PC-3 (cell line): ENCODE data around the gene NKX2-3.

Source experiments
- EZH2phosphoT487 ChIP-seq: fragments of 300-600 bp; sonication (generic); IDR thresholded peaks from 2 replicates; pipeline ENCODE4 v1.6.1; 2018; ENCODE audit warnings: mild to moderate bottlenecking, antibody characterized with exemption, low read length, borderline replicate concordance
- TF ChIP-seq, protein P1 (sequence below): fragments of 300-600 bp; sonication (generic); conservative IDR thresholded peaks from 2 replicates; pipeline ENCODE4 v1.5.1; 2017; ENCODE audit warnings: antibody characterized with exemption, low read depth, mild to moderate bottlenecking, low read length

DNA sequence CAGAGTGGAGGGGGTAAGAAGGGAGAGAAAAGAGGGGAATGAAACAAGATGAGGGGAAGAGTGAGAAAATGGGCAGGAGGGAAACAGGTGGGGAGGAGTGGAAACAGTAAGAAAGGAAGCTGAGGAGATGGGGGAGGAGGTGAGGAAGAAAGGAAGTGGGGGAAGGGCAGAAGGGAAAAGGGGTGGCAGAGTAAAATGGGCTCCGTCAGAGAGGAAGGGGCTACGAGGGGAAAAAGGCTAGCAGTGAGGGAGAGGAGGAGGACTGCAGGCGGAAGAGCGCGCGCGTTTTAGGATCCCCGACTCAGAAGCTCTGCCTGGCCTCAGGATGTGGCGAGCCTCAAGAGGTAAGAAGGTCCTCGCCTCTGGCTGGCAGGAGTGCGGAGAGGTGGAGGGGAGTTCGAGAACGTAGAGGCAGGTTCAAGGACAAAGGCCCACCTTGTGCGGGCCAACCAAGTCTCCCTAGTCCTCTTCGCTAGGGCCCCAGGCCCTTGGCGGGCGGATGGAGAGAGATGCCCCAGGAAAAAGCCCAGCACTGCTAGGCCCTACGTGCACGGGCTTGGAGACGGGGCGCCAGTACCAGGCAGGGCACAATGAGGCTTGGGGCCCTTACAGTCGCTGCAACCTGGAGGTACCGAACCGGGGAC is 5.8 kb upstream of the NKX2-3 start:
- TF ChIP-seq, protein P1, sequence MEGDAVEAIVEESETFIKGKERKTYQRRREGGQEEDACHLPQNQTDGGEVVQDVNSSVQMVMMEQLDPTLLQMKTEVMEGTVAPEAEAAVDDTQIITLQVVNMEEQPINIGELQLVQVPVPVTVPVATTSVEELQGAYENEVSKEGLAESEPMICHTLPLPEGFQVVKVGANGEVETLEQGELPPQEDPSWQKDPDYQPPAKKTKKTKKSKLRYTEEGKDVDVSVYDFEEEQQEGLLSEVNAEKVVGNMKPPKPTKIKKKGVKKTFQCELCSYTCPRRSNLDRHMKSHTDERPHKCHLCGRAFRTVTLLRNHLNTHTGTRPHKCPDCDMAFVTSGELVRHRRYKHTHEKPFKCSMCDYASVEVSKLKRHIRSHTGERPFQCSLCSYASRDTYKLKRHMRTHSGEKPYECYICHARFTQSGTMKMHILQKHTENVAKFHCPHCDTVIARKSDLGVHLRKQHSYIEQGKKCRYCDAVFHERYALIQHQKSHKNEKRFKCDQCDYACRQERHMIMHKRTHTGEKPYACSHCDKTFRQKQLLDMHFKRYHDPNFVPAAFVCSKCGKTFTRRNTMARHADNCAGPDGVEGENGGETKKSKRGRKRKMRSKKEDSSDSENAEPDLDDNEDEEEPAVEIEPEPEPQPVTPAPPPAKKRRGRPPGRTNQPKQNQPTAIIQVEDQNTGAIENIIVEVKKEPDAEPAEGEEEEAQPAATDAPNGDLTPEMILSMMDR, result no peak
- no peak for TF ChIP-seq EZH2phosphoT487
